GM06990 (cell line): ENCODE results near the gene HNRNPAB.

Experiments used
- DNase-seq: peaks from one replicate; pipeline ENCODE4 v3.0.0-alpha.2; 2011; ENCODE audit not compliant: insufficient read length; ENCODE audit errors: extremely low read depth
- H3K27me3 ChIP-seq: replicated peaks from 2 replicates; pipeline ENCODE4 v1.6.0; 2011; ENCODE audit warnings: low read length; ENCODE audit not compliant: control insufficient read depth, insufficient read depth
- H3K36me3 ChIP-seq: 2 replicates; pipeline ENCODE4 v1.5.1; 2011; ENCODE audit warnings: low read length; ENCODE audit not compliant: control insufficient read depth, insufficient read depth
- H3K4me3 ChIP-seq: replicated peaks from 2 replicates; pipeline ENCODE4 v1.5.1; 2011; ENCODE audit warnings: low read depth, mild to moderate bottlenecking, control low read depth, low read length
- TF ChIP-seq, protein P1 (sequence below): IDR thresholded peaks from 2 replicates; pipeline ENCODE4 v1.5.1; 2011; ENCODE audit warnings: low read length, control low read depth, mild to moderate bottlenecking, inconsistent platforms; ENCODE audit not compliant: insufficient read depth, poor library complexity, severe bottlenecking

Gene HNRNPAB

DNA sequence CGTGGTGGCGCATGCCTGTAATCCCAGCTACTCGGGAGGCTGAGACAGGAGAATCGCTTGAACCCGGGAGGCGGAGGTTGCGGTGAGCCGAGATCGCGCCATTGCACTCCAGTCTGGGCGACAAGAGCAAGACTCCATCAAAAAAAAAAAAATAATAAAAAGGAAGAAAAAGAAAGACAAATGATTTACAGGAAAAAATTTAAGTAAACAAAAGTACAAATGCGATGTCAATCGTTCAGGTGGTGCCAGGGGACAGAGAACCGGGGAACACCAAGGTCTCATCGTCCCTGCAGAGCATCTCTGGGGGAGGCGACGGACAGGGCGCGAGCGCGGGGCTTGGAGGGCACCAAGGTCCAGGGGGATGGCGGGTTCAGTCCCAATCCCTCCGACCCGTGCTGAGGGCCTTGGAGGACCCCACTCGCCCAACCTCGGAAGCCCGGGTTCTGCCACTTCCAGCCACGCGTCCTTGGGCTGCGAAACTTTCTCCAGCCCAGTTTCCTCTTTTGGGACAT, 607 bp upstream of the HNRNPAB start:
- TF ChIP-seq, protein P1, sequence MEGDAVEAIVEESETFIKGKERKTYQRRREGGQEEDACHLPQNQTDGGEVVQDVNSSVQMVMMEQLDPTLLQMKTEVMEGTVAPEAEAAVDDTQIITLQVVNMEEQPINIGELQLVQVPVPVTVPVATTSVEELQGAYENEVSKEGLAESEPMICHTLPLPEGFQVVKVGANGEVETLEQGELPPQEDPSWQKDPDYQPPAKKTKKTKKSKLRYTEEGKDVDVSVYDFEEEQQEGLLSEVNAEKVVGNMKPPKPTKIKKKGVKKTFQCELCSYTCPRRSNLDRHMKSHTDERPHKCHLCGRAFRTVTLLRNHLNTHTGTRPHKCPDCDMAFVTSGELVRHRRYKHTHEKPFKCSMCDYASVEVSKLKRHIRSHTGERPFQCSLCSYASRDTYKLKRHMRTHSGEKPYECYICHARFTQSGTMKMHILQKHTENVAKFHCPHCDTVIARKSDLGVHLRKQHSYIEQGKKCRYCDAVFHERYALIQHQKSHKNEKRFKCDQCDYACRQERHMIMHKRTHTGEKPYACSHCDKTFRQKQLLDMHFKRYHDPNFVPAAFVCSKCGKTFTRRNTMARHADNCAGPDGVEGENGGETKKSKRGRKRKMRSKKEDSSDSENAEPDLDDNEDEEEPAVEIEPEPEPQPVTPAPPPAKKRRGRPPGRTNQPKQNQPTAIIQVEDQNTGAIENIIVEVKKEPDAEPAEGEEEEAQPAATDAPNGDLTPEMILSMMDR = no peak
- no peaks in the 10 kb centered on the region for H3K27me3 ChIP-seq
- H3K4me3 ChIP-seq = peak overlapping the region; percentile 65
- no peak for DNase-seq
- H3K36me3 ChIP-seq = peaks cover 22% of the 10 kb centered on the region

- DNase-seq = peak; percentile 84
- Histone ChIP-seq H3K36me3 (peaks cover 36% of the 10 kb centered on the region), H3K27me3 (no peaks in the 10 kb centered on the region), H3K4me3 (peak overlapping the region; percentile 65)
- TF ChIP-seq, protein P1 = no peak
These were observed 809 bp downstream of the HNRNPAB start for GRCh38 chr5:178204935-178205748.

GRCh38 chr5:178205749-178206047, 1.4 kb downstream of the HNRNPAB start:
- DNase-seq = no peak
- TF ChIP-seq, protein P1 = no peak
- Histone ChIP-seq H3K27me3 (no peaks in the 10 kb centered on the region), H3K36me3 (peaks cover 39% of the 10 kb centered on the region), H3K4me3 (peak overlapping the region; percentile 65)

DNA sequence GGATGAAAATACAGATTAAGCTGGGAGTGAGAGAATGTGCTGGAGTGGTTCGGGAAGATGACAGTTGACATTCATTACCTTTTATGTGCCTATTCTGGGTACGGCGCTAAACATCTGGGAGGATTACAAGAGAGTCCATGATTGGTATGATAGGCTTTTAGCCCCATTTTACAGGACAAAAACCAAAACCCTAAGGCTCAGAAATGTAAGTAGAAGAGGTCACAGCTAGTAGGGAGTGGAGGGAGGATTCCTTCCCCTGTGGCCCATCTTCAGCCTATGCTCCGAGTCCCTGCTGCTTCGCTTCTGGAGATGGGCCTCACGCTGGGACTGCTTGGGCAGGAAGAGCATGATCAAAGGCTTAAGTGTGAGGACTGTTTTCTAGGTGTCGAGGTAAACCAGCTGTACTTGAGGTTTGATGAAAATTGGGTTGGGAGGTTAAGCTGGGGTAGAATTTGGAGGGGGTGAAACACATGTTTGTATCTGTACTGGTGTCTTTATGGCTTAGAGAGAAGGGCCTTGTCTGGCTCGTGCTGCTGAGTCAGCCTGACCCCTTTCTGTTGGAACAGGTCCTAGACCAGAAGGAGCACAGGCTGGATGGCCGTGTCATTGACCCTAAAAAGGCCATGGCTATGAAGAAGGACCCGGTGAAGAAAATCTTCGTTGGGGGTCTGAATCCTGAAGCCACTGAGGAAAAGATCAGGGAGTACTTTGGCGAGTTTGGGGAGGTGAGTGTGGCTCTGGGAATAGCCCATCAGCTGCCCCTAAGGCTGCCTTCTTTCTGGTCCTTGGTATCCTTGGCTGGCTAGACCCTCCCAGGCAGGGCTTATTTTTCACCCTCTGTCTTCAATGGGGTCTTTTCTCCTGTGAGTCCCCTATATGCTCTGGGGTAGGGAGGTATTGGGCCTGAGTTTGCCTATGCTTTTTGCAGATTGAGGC, 2.1 kb downstream of the HNRNPAB start:
- TF ChIP-seq, protein P1 = no peak
- H3K36me3 ChIP-seq = peaks cover 43% of the 10 kb centered on the region
- DNase-seq = no peak

DNA sequence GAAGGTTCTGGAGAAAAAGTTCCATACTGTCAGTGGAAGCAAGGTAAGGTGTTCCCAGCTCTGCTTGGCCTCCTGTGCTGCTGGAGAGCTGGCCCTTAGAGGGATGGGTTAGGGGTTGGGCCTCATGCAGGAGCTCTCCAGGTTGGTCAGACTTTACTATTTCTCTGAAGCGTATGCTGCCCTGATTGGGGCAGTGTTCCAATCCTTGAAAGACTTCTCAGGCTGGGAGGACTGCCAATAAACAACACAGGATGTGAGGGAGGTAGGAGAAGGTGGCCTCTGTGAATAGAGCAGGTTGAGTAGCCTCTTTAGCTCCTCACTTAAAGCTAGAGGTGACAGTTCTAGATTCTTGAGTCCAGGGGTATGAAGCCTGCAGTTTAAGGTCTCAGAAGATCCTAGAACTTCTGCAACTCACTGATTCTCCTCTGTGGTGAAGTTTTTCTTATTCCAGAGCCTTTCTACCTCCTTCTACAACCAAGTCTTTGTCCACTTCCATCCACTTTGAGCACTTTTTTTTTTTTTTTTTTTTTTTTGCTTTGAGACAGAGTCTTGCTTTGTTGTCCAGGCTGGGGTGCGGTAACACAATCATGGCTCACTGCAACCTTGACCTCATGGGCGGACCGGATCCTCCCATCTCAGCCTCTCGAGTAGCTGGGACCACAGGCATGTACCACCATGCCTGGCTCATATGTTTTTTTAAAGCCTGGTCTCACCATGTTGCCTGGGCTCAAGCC, 3.0 kb downstream of the HNRNPAB start:
- TF ChIP-seq, protein P1 = no peak
- Histone ChIP-seq H3K36me3 (peaks cover 52% of the 10 kb centered on the region), H3K27me3 (no peaks in the 10 kb centered on the region), H3K4me3 (no peak overlapping the region)
- no peak for DNase-seq

More for the DNA sequence above, 2.1 kb downstream of the HNRNPAB start:
- Histone ChIP-seq H3K27me3 (no peaks in the 10 kb centered on the region), H3K4me3 (peak overlapping the region; percentile 65)
